HG03135 (cell line): Measurements from ENCODE around the gene LCN10.
"Not testable (repeated sequence)": the region's sequence is repeated elsewhere in the genome, so short reads cannot be mapped to it uniquely, and the experiment has no call there.

ENCODE experiments used
- ATAC-seq: cut with Tn5 transposase; IDR thresholded peaks from one replicate; pipeline ENCODE4 v1.9.1; 2021; ENCODE audit warnings: mild to moderate bottlenecking, moderate library complexity; ENCODE audit not compliant: unreplicated experiment

LCN10 gene

GRCh38 chr9:136721339-136722092, 21.2 kb downstream of the LCN10 start:
- ATAC-seq = no peak

DNA sequence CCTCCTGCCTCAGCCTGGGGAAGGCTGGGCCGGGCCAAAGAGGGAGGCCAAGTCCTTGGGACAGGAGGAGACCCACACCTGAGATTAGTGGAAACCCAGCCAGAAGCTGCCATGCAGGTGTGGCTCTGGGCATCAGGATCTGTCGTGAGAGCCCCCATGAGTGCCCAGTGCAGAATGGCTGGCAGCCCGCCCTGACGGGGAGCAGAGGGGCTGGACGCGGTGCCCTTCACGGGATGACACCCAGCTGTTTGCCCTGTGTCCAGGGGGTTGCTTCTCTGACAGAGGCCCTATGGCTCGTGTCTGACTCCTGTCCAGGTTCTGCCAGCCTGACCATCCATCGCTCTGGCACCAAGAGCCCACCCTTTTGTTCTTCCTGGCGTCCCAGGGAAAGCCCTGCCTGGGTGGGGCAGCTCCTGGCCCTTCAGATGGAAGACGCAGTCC, 21.8 kb downstream of the LCN10 start:
- ATAC-seq = no peak

DNA sequence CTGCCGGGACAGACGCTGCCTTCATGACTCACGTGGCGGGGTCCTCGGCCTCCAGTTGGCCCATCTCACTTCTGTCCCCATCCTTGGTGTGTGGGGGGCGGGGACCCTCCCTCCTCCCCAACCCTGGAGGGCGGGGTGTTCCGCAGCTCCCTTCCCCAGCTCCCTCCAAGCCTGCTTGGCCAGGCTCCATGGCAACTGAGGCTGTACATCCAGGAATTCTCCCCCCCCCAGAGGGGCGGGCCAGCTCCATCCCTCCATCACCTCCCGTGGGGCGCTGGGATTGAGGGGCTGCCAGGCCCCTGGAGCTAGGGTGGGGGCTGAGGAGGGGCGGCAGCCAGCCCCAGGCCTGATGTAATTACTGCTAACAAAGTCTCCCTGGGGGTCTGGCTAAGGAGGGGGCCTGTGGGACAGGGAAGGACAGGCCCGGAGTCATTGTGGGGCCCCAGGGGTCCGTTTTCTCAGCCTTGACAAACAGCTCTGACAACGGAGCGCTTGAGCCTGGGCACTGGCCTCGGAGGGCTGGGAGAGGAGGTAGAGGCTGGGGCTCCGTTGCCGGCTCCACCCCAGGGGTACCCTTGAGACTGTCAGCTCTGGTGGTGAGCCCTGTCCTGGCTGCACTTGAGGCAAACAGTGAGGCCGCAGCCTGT, 22.4 kb downstream of the LCN10 start:
- no peak for ATAC-seq

- no peak for ATAC-seq
Observed at GRCh38 chr9:136719195-136719880, 23.4 kb downstream of the LCN10 start.

DNA sequence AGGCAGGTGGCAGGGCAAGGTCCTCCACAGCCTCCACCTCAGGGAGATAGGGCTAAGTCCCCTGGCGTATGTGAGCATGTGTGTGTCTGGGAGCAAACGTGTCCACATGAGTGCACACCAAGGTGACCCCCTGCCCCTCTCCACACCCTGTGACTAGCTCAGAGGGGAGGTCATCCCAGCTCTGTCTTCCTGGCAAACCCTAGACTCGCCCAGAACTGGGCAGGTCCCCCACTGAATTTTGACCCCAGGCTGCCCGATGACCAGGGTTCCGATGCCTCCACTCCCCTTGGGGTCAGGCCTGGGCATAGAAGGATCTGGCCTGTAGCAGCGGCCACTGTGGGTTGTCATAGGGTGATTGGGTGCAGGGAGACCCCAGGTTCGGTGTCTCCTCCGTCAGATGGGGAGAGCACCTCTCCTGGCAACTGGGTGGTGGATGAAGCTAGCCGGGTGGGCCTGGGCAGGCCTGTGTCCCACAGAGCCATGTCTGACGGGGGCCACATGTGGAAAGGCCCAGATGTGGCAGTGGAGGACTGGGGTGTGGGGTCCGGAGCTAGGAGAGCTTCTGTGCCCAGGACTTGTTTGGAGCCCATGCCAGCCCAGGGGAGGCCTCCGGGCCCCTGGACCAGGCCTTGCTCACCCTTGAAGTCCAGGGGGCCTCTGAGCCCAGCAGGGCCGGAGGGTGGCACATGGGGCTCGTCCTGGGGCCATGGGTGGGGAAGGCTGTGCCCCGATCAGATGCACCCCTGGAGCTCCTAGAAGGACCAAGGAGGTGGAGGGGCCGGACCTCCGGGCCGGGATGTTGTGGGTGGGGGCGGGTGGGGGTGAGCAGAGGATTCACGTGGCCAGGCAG, 24.2 kb downstream of the LCN10 start:
- ATAC-seq = no peak

- no peak for ATAC-seq
Observed at GRCh38 chr9:136717399-136717798, 25.3 kb downstream of the LCN10 start.

DNA sequence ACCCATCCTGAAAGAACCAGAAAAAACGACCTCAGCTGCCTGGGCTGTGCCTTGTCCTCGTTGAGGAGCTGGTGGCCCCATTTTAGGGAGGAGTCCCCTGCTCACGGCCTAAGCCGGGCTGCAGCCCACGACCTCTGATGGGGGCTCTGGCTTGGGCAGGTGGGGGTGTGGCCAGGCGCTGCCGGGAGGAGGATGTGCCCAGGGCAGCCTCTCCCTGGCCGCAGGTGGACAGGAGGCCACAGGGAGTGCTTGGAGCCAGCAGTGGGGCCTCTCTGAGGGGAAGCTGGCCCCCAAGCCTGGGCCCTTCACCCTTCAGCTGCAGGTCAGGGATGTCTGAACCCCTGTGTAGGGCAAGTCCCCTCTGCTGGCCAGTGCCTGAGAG, 27.9 kb downstream of the LCN10 start:
- ATAC-seq = no peak

DNA sequence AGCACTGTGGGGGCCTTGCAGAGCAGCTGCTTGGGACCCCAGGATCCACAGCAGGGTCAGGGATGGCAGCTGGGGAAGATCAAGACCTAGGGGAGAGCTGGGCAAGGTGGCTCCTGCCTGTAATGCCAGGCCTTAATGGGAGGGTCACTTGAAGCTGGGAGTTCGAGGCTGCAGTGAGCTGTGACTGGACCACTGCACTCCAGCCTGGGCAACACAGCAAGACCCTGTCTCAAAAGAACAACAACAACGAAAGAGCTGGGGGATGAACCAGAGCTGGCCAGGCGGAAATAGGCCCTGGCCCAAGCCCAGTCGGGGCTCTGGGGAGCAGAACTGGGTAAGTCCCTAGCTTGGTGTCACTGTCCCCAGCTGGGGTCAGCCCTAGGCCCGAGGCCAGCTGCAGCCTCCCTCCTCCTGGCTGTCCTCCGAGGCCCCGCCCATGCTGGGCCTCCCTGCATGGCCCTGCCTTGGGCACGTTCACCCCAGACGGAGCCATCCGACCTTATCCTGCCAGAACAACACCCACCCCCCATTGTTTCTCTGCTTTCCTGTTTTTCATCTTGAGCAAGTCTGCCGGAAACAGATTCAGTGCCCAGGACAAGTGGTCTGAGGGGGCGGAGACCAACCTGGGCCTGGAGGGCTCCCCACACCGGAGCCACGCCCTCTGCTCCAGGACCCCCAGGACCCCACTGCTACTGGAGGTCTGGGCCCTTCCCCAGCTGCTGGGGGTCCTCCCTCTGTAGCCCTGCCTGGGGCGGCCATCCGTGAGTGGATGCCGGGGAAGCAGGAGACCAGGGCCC, 28.4 kb downstream of the LCN10 start:
- no peak for ATAC-seq

DNA sequence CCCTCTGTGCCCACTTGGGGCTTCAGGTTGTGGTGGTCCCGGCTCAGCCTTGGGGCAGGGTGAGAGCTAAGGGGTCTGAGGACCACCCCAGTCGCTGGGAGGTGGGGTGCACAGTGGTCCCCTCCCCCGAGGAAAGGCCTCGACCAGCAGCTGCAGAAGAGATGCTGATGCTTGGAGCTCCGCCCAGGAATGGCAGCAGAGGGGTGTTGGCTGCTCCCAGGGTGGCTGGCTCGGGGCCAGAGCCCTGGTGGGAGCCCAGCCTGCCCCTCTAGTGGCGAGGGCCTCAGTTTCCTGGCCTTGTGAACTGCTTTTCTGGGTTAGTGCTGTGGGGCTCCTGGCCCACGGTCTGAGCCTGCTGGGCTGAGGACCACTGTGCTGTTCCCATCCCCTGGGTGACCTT, 29.2 kb downstream of the LCN10 start:
- ATAC-seq = no peak

DNA sequence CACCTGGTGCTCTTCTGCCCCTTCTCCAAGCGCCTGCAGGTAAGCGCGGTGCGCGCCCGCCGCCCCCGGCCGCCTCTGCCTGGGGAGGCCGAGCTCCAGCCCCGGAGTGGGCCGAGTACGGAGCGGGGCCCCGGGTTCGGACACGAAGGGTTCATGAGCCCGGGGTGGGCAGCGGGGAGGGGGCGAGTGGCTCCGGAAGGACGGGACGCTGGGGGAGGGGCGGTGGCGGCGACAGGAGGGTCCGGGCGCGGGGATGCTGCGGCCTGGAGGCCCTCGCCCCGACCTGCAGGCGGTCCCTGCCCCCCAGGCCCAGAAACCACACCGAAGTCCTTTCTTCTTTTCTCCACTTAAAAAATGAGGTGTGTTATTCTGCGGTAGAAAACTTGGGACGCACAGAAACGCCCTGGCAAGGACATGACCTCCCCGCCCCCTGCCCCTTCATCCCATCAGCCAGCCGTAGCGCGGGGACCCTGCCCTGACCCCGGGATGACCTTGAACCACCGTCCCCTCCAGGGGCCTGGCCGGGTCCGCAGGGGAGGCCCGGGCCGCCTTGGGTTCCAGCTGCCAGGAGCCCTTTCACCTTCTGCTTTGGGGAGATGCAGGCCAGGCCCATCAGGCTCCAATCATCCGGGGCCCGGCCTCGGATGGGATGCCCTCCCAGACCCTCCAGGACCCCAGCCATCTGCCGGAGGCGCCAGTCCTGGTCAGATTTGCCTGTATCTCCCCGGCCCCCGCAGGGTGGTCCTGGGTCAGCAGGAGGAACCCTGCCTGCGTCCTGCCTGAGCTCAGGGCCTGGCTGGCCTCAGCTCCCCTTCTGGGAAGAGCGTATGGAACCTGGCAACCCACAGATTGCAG, 29.8 kb downstream of the LCN10 start:
- ATAC-seq = no peak

GRCh38 chr9:136711751-136712689, 30.7 kb downstream of the LCN10 start, which contains the start of gene DIPK1B:
TSS of gene DIPK1B (plus strand) at chr9:136712572. CDS start at chr9:136712666, 94 bp downstream.
- no peak for ATAC-seq

- ATAC-seq = not testable (repeated sequence)
Observed at GRCh38 chr9:136711219-136711648, 31.5 kb downstream of the LCN10 start.

DNA sequence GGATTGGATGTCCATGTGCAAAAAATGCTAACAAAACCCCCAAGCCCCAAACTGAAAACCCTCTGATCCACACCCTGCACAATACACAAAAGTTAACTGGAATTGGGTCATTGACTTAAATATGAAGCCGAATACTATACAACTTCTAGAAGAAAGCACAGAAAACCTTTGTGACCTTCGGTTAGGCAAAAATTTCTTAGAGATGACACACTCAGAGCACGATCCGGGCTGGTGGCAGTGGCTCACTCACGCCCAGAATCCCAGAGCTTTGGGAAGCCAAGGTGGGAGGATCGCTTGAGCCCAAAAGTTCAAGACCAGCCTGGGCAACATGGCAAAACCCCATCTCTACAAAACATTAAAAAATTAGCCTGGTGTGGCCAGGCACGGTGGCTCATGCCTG, 32.2 kb downstream of the LCN10 start:
- ATAC-seq = no peak

- no peak for ATAC-seq
Observed at GRCh38 chr9:136709454-136710109, 33.2 kb downstream of the LCN10 start.

- no peak for ATAC-seq
Observed at GRCh38 chr9:136707849-136708517, 34.8 kb downstream of the LCN10 start.

DNA sequence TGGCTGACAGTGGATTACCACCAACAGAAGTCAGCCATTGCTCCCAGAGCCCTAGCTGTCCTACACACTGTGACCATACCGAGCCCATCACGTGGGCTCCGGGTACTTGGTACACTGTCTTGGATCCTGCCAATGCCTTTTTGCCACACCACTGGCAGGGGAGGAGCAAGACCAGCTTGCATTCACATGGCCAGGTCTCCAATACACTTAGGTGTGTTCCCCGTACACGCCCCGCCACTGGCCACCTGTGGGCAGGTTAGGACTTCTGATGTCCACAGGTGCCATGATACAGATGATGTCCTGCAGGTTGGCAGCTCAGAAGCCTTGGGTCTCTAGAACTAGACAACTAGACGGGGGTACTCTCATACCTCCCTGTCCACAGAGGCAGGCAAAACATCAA, 35.7 kb downstream of the LCN10 start:
- ATAC-seq = no peak

GRCh38 chr9:136705564-136705963, 37.2 kb downstream of the LCN10 start:
- no peak for ATAC-seq
